ENCODE results near the gene GAS6. TPM values are rescaled to one million over a fixed set of nuclear protein-coding genes. Genes with fewer than 3 reads are reported as not detected.
"Not testable (repeated sequence)": the region's sequence is repeated elsewhere in the genome, so short reads cannot be mapped to it uniquely, and the experiment has no call there.

The GAS6 gene
- total RNA-seq, 1 donor from 2014 or later = 165 TPM

- no peak for DNase-seq (ENCODE audit: extremely low read depth, low read depth, low spot score)
These were observed 10.9 kb upstream of the GAS6 start for GRCh38 chr13:113874579-113875428.

- no peak for DNase-seq (ENCODE audit: extremely low read depth, low read depth, low spot score)
These were observed 10.3 kb upstream of the GAS6 start for GRCh38 chr13:113874177-113874576.

GRCh38 chr13:113869263-113869662 lies 5.4 kb upstream of the GAS6 start:
- DNase-seq (ENCODE audit: extremely low read depth, low read depth, low spot score) = no peak

- DNase-seq (ENCODE audit: extremely low read depth, low read depth, low spot score) = not testable (repeated sequence)
These were observed 4.0 kb upstream of the GAS6 start for GRCh38 chr13:113867913-113868312.

GRCh38 chr13:113865427-113865826 lies 1.6 kb upstream of the GAS6 start:
- no peak for DNase-seq (ENCODE audit: extremely low read depth, low read depth, low spot score)

- no peak for DNase-seq (ENCODE audit: extremely low read depth, low read depth, low spot score)
These were observed 506 bp upstream of the GAS6 start for GRCh38 chr13:113864273-113864890.

GRCh38 chr13:113862931-113863523 lies 849 bp downstream of the GAS6 start:
- DNase-seq (ENCODE audit: extremely low read depth, low read depth, low spot score) = no peak

GRCh38 chr13:113862191-113862930 lies 1.5 kb downstream of the GAS6 start:
- DNase-seq (ENCODE audit: extremely low read depth, low read depth, low spot score) = no peak

GRCh38 chr13:113861433-113862030 lies 2.3 kb downstream of the GAS6 start:
- no peak for DNase-seq (ENCODE audit: extremely low read depth, low read depth, low spot score)

GRCh38 chr13:113860665-113861432 lies 3.0 kb downstream of the GAS6 start:
- no peak for DNase-seq (ENCODE audit: extremely low read depth, low read depth, low spot score)

- DNase-seq (ENCODE audit: extremely low read depth, low read depth, low spot score) = no peak
These were observed 3.7 kb downstream of the GAS6 start for GRCh38 chr13:113860051-113860664.

- DNase-seq (ENCODE audit: extremely low read depth, low read depth, low spot score) = no peak
These were observed 4.4 kb downstream of the GAS6 start for GRCh38 chr13:113859311-113860050.

- DNase-seq (ENCODE audit: extremely low read depth, low read depth, low spot score) = no peak
These were observed 6.2 kb downstream of the GAS6 start for GRCh38 chr13:113857531-113858195.

- DNase-seq (ENCODE audit: extremely low read depth, low read depth, low spot score) = no peak
These were observed 7.2 kb downstream of the GAS6 start for GRCh38 chr13:113856716-113857065.

- no peak for DNase-seq (ENCODE audit: extremely low read depth, low read depth, low spot score)
These were observed 7.8 kb downstream of the GAS6 start for GRCh38 chr13:113855931-113856715.

GRCh38 chr13:113855012-113855921 lies 8.6 kb downstream of the GAS6 start:
- no peak for DNase-seq (ENCODE audit: extremely low read depth, low read depth, low spot score)

Measured in glomerular endothelial cell (primary cell).